ENCODE data around the gene LRCH2.

GRCh38 chrX:115266300-115266699 is 32.4 kb upstream of the LRCH2 start:
- TF ChIP-seq CTCF (conservative IDR thresholded peaks at IDR 0.05; ENCODE audit: low read length), result no peak
- TF ChIP-seq EZH2phosphoT487 (IDR thresholded peaks at IDR 0.05; ENCODE audit: borderline replicate concordance, low read depth, low read length), result no peak

All from OCI-LY7 (cell line).